Nephron progenitor cell (in vitro differentiated cells): ENCODE results near the gene OR2T5.
"Not testable (repeated sequence)": the region's sequence is repeated elsewhere in the genome, so short reads cannot be mapped to it uniquely, and the experiment has no call there.

Experiments used
- DNase-seq: peaks from one replicate; pipeline ENCODE4 v3.0.0; 2021
- H3K27ac Mint-ChIP-seq: 2 replicates; pipeline ENCODE4 v1.8.0; 2021; ENCODE audit warnings: mild to moderate bottlenecking, moderate library complexity, mixed read lengths
- H3K27me3 Mint-ChIP-seq: 2 replicates; pipeline ENCODE4 v1.8.0; 2021; ENCODE audit warnings: mild to moderate bottlenecking, low read depth, mixed read lengths; ENCODE audit not compliant: poor library complexity
- H3K36me3 Mint-ChIP-seq: 2 replicates; pipeline ENCODE4 v1.8.0; 2021; ENCODE audit warnings: low read depth, mixed read lengths
- H3K4me1 Mint-ChIP-seq: 2 replicates; pipeline ENCODE4 v1.8.0; 2021; ENCODE audit warnings: mixed read lengths
- H3K4me3 Mint-ChIP-seq: 2 replicates; pipeline ENCODE4 v1.8.0; 2021; ENCODE audit warnings: mild to moderate bottlenecking, moderate library complexity, mixed read lengths
- H3K9me3 Mint-ChIP-seq: 2 replicates; pipeline ENCODE4 v1.8.0; 2021; ENCODE audit warnings: mild to moderate bottlenecking, moderate library complexity, mixed read lengths
- CTCF ChIP-seq: fragments of 200-600 bp; sonication (generic); IDR thresholded peaks from 2 replicates; pipeline ENCODE4 v1.5.0; 2021; ENCODE audit warnings: antibody characterized with exemption

OR2T5 gene

DNA sequence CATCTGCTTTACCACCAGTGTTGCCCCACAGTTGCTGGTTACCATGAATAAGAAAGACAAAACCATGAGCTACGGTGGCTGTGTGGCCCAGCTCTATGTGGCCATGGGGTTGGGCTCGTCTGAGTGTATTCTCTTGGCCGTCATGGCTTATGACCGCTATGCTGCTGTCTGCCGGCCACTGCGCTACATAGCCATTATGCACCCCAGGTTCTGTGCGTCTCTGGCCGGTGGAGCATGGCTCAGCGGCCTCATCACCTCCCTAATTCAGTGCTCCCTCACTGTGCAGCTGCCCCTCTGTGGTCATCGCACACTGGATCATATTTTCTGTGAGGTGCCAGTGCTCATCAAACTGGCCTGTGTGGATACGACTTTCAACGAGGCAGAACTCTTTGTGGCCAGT is 33.5 kb downstream of the OR2T5 start:
- Mint-ChIP-seq H3K27ac (no peak overlapping the region), H3K9me3 (peaks cover 61% of the 10 kb centered on the region), H3K27me3 (no peaks in the 10 kb centered on the region), H3K4me3 (no peak overlapping the region), H3K4me1 (no peaks in the 10 kb centered on the region), H3K36me3 (no peaks in the 10 kb centered on the region)
- no peak for DNase-seq
- TF ChIP-seq CTCF = no peak

DNA sequence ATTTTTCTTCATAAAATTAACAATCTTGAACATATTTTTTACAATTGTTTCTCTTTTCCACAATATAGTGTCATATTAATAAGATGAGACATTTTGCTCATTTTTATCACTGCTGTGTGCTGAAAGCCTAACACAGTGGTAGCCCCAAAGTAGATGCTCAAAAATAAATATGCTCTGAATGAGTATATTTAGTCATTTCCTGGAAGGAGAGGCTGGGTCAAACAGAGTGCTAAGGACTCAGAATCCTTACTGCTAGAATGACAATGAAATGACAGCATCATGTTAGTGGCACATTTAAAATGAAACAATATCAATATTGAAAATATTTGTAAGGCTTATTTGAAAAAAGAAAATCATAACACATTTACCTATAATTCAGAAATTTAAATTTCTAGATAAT is 49.1 kb downstream of the OR2T5 start:
- not testable (repeated sequence) for H3K4me1 Mint-ChIP-seq, H3K27me3 Mint-ChIP-seq, H3K9me3 Mint-ChIP-seq, H3K27ac Mint-ChIP-seq, DNase-seq, H3K4me3 Mint-ChIP-seq, H3K36me3 Mint-ChIP-seq
